WTC11 (cell line): ENCODE results near the gene CAMTA1. TPM values are rescaled to one million over a fixed set of nuclear protein-coding genes. Genes with fewer than 3 reads are reported as not detected.

Experiments used
- ATAC-seq: fragments of 200-7000 bp; cut with Tn5 transposase; 2 replicates; pipeline ENCODE4 v1.10.0; 2021; ENCODE audit warnings: mild to moderate bottlenecking, moderate library complexity
- CTCF ChIA-PET: fragments of 300-600 bp; sonication (Branson Sonifier 250); formaldehyde crosslinking; loops from one replicate; lab custom pipeline; 2021; ENCODE audit warnings: antibody characterized with exemption; lab: Charles Lee
- POLR2A ChIA-PET: fragments of 350-600 bp; sonication (Branson Sonifier 250); formaldehyde crosslinking; loops from one replicate; lab custom pipeline; 2021; ENCODE audit warnings: antibody characterized with exemption; lab: Charles Lee
- DNase-seq: peaks from one replicate; pipeline ENCODE4 v3.0.0; 2021; ENCODE audit warnings: low spot score
- H3K27ac Mint-ChIP-seq: 2 replicates; pipeline ENCODE4 v1.8.0; 2021; ENCODE audit warnings: mixed read lengths
- H3K27me3 Mint-ChIP-seq: 2 replicates; pipeline ENCODE4 v1.8.0; 2021; ENCODE audit warnings: low read depth, mild to moderate bottlenecking, moderate library complexity, mixed read lengths
- H3K36me3 Mint-ChIP-seq: 2 replicates; pipeline ENCODE4 v1.8.0; 2021; ENCODE audit warnings: mixed read lengths
- H3K4me1 Mint-ChIP-seq: 2 replicates; pipeline ENCODE4 v1.8.0; 2022; ENCODE audit warnings: mixed read lengths
- H3K4me3 Mint-ChIP-seq: 2 replicates; pipeline ENCODE4 v1.8.0; 2021; ENCODE audit warnings: mild to moderate bottlenecking, moderate library complexity, mixed read lengths
- H3K9me3 Mint-ChIP-seq: 2 replicates; pipeline ENCODE4 v1.8.0; 2021; ENCODE audit warnings: mixed read lengths
- ATF1 ChIP-seq: sonication (generic); formaldehyde crosslinking; IDR thresholded peaks from 2 replicates; pipeline ENCODE4 v1.8.1; 2023; ENCODE audit warnings: mild to moderate bottlenecking, moderate library complexity, missing genetic modification reagents
- CREM ChIP-seq: sonication (generic); formaldehyde crosslinking; IDR thresholded peaks from 2 replicates; pipeline ENCODE4 v1.8.1; 2022; ENCODE audit warnings: mild to moderate bottlenecking, missing genetic modification reagents, moderate library complexity
- ETV6 ChIP-seq: sonication (generic); formaldehyde crosslinking; IDR thresholded peaks from 2 replicates; pipeline ENCODE4 v1.8.1; 2022; ENCODE audit warnings: mild to moderate bottlenecking, missing genetic modification reagents
- FOXK1 ChIP-seq: sonication (generic); formaldehyde crosslinking; IDR thresholded peaks from 2 replicates; pipeline ENCODE4 v1.8.0; 2022; ENCODE audit warnings: mild to moderate bottlenecking, moderate library complexity, missing genetic modification reagents
- GRHL2 ChIP-seq: fragments of 250-450 bp; sonication (Bioruptor Pico); IDR thresholded peaks from 2 replicates; pipeline ENCODE4 v1.8.0; 2022; ENCODE audit warnings: mild to moderate bottlenecking, moderate library complexity; ENCODE audit not compliant: insufficient replicate concordance, severe bottlenecking
- HMGA2 ChIP-seq: fragments of 250-450 bp; sonication (Bioruptor Pico); IDR thresholded peaks from 2 replicates; pipeline ENCODE4 v1.4.0; 2021; ENCODE audit warnings: mild to moderate bottlenecking, moderate library complexity
- JUN ChIP-seq: sonication (generic); formaldehyde crosslinking; IDR thresholded peaks from 2 replicates; pipeline ENCODE4 v1.8.0; 2023; ENCODE audit warnings: mild to moderate bottlenecking, missing genetic modification reagents
- MYBL2 ChIP-seq: sonication (generic); formaldehyde crosslinking; IDR thresholded peaks from 2 replicates; pipeline ENCODE4 v1.8.1; 2023; ENCODE audit warnings: mild to moderate bottlenecking, moderate library complexity, missing genetic modification reagents
- NFATC4 ChIP-seq: fragments of 250-450 bp; sonication (Bioruptor Pico); IDR thresholded peaks from 2 replicates; pipeline ENCODE4 v1.9.0; 2021; ENCODE audit warnings: mild to moderate bottlenecking
- NR1H2 ChIP-seq: sonication (generic); formaldehyde crosslinking; IDR thresholded peaks from 2 replicates; pipeline ENCODE4 v1.9.0; 2021; ENCODE audit warnings: mild to moderate bottlenecking, moderate library complexity, missing genetic modification reagents
- RELA ChIP-seq: sonication (generic); formaldehyde crosslinking; IDR thresholded peaks from 2 replicates; pipeline ENCODE4 v1.8.1; 2022; ENCODE audit warnings: missing genetic modification reagents, mild to moderate bottlenecking, borderline replicate concordance
- SMAD4 ChIP-seq: sonication (generic); formaldehyde crosslinking; IDR thresholded peaks from 2 replicates; pipeline ENCODE4 v1.8.0; 2022; ENCODE audit warnings: mild to moderate bottlenecking, missing genetic modification reagents
- SOX15 ChIP-seq: fragments of 250-450 bp; sonication (Bioruptor Pico); IDR thresholded peaks from 2 replicates; pipeline ENCODE4 v1.9.0; 2021; ENCODE audit warnings: mild to moderate bottlenecking
- SP1 ChIP-seq: sonication (generic); formaldehyde crosslinking; conservative IDR thresholded peaks from 2 replicates; pipeline ENCODE4 v1.8.1; 2022; ENCODE audit warnings: missing genetic modification reagents
- TCF7 ChIP-seq: sonication (generic); formaldehyde crosslinking; IDR thresholded peaks from 2 replicates; pipeline ENCODE4 v1.8.0; 2022; ENCODE audit warnings: mild to moderate bottlenecking, low read depth, missing genetic modification reagents, moderate library complexity
- TP53 ChIP-seq: sonication (generic); formaldehyde crosslinking; IDR thresholded peaks from 2 replicates; pipeline ENCODE4 v1.8.1; 2023; ENCODE audit warnings: mild to moderate bottlenecking, missing genetic modification reagents
- ZBTB21 ChIP-seq: sonication (generic); formaldehyde crosslinking; IDR thresholded peaks from 2 replicates; pipeline ENCODE4 v1.8.1; 2023; ENCODE audit warnings: mild to moderate bottlenecking, missing genetic modification reagents, borderline replicate concordance
- ZNF232 ChIP-seq: sonication (generic); formaldehyde crosslinking; IDR thresholded peaks from 2 replicates; pipeline ENCODE4 v1.8.0; 2022; ENCODE audit warnings: mild to moderate bottlenecking, missing genetic modification reagents
- ZNF423 ChIP-seq: fragments of 250-450 bp; sonication (Bioruptor Pico); IDR thresholded peaks from 2 replicates; pipeline ENCODE4 v2.1.2; 2022; ENCODE audit warnings: mild to moderate bottlenecking, moderate library complexity
- total RNA-seq: library from RNA; stranded (reverse); gene quantifications from 3 replicates; pipeline ENCODE4 v1.2.3, GENCODE V29; 2021
- TF ChIP-seq, protein P1 (sequence below): fragments of 200-600 bp; IDR thresholded peaks from 2 replicates; pipeline ENCODE4 v1.8.0; 2022; ENCODE audit warnings: antibody characterized with exemption
- TF ChIP-seq, protein P2 (sequence below): fragments of 250-450 bp; sonication (Bioruptor Pico); IDR thresholded peaks from 2 replicates; pipeline ENCODE4 v2.1.2; 2022; ENCODE audit warnings: mild to moderate bottlenecking, moderate library complexity
- TF ChIP-seq, protein P3 (sequence below): sonication (generic); formaldehyde crosslinking; IDR thresholded peaks from 2 replicates; pipeline ENCODE4 v1.8.0; 2022; ENCODE audit warnings: mild to moderate bottlenecking, missing genetic modification reagents
- TF ChIP-seq, protein P4 (sequence below): sonication (generic); formaldehyde crosslinking; IDR thresholded peaks from 2 replicates; pipeline ENCODE4 v1.8.1; 2023; ENCODE audit warnings: mild to moderate bottlenecking, missing genetic modification reagents, moderate library complexity

Gene CAMTA1
- total RNA-seq, 1 experiment from 2014 or later: 86.4 TPM

DNA sequence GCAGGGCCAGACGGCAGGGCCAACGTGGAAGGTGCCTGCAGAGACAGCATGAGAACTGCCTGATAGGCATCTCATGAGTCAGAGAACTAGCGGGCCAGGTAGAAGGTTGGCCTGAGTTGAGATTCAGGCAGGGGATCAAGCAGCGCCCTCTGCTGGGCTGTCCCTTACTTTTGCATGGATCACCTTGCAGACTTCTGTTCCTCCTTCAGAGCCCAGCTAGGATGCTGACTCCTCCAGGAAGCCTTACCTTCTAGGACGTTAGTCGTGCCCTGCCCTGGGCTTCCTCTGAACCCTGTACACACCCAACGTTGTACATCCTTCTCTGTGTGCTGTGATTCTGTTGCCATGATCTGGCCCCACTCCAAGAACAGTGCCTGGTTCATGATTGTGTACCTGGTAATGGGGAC lies 754.5 kb downstream of the CAMTA1 start:
- Mint-ChIP-seq H3K9me3 (peaks cover 7% of the 10 kb centered on the region; the same call in 1 of the 2 replicates), H3K4me1 (peaks cover 50% of the 10 kb centered on the region), H3K27me3 (peaks cover 8% of the 10 kb centered on the region; the same call in 1 of the 2 replicates), H3K4me3 (no peak overlapping the region), H3K27ac (no peak overlapping the region), H3K36me3 (no peaks in the 10 kb centered on the region)
- ATAC-seq: peak; percentile 62
- POLR2A ChIA-PET: no interaction called here
- TF ChIP-seq, protein P1, sequence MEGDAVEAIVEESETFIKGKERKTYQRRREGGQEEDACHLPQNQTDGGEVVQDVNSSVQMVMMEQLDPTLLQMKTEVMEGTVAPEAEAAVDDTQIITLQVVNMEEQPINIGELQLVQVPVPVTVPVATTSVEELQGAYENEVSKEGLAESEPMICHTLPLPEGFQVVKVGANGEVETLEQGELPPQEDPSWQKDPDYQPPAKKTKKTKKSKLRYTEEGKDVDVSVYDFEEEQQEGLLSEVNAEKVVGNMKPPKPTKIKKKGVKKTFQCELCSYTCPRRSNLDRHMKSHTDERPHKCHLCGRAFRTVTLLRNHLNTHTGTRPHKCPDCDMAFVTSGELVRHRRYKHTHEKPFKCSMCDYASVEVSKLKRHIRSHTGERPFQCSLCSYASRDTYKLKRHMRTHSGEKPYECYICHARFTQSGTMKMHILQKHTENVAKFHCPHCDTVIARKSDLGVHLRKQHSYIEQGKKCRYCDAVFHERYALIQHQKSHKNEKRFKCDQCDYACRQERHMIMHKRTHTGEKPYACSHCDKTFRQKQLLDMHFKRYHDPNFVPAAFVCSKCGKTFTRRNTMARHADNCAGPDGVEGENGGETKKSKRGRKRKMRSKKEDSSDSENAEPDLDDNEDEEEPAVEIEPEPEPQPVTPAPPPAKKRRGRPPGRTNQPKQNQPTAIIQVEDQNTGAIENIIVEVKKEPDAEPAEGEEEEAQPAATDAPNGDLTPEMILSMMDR: peak; percentile 70
- no peak for TF ChIP-seq SOX15 (CRISPR knock-in tag)
- CTCF ChIA-PET: interaction anchor here (0.5 to 2.5 kb wide), 35 partner anchors 10 to 441 kb away, joined by 3 to 17 read pairs (median 4); no protein-coding TSS in a partner anchor
- DNase-seq: peak; percentile 88

DNA sequence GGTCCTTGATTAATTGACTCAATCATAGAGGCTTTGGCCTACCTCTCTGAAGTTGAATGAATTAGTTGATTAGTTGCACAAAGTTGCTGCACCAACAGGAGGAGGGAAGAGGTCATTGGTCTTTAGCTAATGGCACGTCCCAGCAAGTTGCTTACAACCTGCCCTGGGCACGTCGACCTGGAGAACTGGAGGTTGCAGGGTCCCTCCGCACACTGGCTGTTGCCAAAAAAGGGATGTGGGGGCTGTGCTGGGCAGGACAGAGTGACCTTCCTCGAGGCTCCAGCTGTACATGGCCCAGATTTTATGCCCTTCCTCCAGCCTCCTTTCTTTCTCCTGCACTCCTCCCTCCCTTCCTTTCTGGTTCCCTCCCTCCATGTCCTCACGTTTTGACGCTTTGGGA lies 755.6 kb downstream of the CAMTA1 start:
- TF ChIP-seq TP53 (CRISPR knock-in tag) (no peak), RELA (CRISPR knock-in tag) (no peak), ZNF423 (CRISPR knock-in tag) (no peak), JUN (CRISPR knock-in tag) (no peak), NR1H2 (CRISPR knock-in tag) (no peak), HMGA2 (CRISPR knock-in tag) (no peak), NFATC4 (CRISPR knock-in tag) (no peak), ATF1 (no peak), ETV6 (CRISPR knock-in tag) (no peak), TCF7 (no peak), SP1 (CRISPR knock-in tag) (no peak), GRHL2 (CRISPR knock-in tag) (no peak), SMAD4 (CRISPR knock-in tag) (no peak), CREM (no peak), MYBL2 (no peak), ZNF232 (CRISPR knock-in tag) (no peak), FOXK1 (no peak), SOX15 (CRISPR knock-in tag) (no peak)
- TF ChIP-seq, protein P2, sequence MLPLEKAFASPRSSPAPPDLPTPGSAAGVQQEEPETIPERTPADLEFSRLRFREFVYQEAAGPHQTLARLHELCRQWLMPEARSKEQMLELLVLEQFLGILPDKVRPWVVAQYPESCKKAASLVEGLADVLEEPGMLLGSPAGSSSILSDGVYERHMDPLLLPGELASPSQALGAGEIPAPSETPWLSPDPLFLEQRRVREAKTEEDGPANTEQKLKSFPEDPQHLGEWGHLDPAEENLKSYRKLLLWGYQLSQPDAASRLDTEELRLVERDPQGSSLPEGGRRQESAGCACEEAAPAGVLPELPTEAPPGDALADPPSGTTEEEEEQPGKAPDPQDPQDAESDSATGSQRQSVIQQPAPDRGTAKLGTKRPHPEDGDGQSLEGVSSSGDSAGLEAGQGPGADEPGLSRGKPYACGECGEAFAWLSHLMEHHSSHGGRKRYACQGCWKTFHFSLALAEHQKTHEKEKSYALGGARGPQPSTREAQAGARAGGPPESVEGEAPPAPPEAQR (CRISPR knock-in tag): no peak
- TF ChIP-seq, protein P3, sequence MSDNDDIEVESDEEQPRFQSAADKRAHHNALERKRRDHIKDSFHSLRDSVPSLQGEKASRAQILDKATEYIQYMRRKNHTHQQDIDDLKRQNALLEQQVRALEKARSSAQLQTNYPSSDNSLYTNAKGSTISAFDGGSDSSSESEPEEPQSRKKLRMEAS (CRISPR knock-in tag): no peak
- ATAC-seq (no peak), DNase-seq (no peak)
- no peak overlapping the region for H3K4me3 Mint-ChIP-seq
- H3K9me3 Mint-ChIP-seq: peaks cover 7% of the 10 kb centered on the region; the same call in 1 of the 2 replicates
- ChIA-PET CTCF (interaction anchor here (1.0 to 2.5 kb wide), 18 partner anchors 10 to 316 kb away, joined by 3 to 17 read pairs (median 5); no protein-coding TSS in a partner anchor), POLR2A (no interaction called here)
- H3K27ac Mint-ChIP-seq: no peak overlapping the region
- peaks cover 42% of the 10 kb centered on the region for H3K4me1 Mint-ChIP-seq
- H3K27me3 Mint-ChIP-seq: peaks cover 8% of the 10 kb centered on the region; the same call in 1 of the 2 replicates
- H3K36me3 Mint-ChIP-seq: no peaks in the 10 kb centered on the region

DNA sequence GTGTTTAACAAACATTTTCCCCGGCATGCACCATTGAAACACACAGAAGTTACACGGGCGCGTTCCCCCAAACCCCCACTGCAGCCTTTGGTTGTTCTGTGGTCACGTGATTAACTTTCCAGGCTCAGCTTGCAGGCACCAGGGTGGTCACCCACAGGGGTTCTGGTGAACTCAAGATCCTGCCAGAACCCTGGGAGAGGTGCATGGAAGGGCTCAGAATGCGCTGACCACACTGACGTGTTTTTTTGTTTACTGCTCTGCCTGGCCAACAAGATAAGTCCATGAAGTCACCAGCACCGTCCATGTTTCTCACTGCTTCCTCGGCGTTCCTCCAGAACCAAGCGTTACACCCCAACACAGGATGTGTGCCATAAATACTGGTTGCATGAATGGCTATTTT lies 756.4 kb downstream of the CAMTA1 start:
- peaks cover 34% of the 10 kb centered on the region for H3K4me1 Mint-ChIP-seq
- CTCF ChIA-PET: interaction anchor here (1.2 to 2.5 kb wide), 2 partner anchors 11 to 106 kb away, joined by 5 to 9 read pairs; no protein-coding TSS in a partner anchor
- POLR2A ChIA-PET: no interaction called here
- no peak for ATAC-seq
- peaks cover 7% of the 10 kb centered on the region; the same call in 1 of the 2 replicates for H3K27me3 Mint-ChIP-seq
- H3K27ac Mint-ChIP-seq: no peak overlapping the region
- peaks cover 7% of the 10 kb centered on the region; the same call in 1 of the 2 replicates for H3K9me3 Mint-ChIP-seq
- DNase-seq: no peak
- TF ChIP-seq, protein P4, sequence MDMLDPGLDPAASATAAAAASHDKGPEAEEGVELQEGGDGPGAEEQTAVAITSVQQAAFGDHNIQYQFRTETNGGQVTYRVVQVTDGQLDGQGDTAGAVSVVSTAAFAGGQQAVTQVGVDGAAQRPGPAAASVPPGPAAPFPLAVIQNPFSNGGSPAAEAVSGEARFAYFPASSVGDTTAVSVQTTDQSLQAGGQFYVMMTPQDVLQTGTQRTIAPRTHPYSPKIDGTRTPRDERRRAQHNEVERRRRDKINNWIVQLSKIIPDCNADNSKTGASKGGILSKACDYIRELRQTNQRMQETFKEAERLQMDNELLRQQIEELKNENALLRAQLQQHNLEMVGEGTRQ: peak; percentile 52; the same call in 1 of the 2 replicates
- no peak for TF ChIP-seq ZBTB21
- H3K4me3 Mint-ChIP-seq: no peak overlapping the region
- H3K36me3 Mint-ChIP-seq: no peaks in the 10 kb centered on the region
